Raji (cell line): Measurements from ENCODE around the gene MRPL17.
A peak's percentile ranks its signal among the peaks of the same experiment; 100 is the strongest.

Experiments
- POLR2A ChIP-seq: IDR thresholded peaks from 2 replicates; pipeline ENCODE4 v1.6.1; 2011; ENCODE audit warnings: low read depth, low read length, control low read depth; ENCODE audit not compliant: insufficient read depth

MRPL17 gene

GRCh38 chr11:6660712-6661111 lies 22.4 kb downstream of the MRPL17 start:
- TF ChIP-seq POLR2A = no peak

- TF ChIP-seq POLR2A = no peak
Measured at GRCh38 chr11:6658647-6659046, 24.5 kb downstream of the MRPL17 start.

GRCh38 chr11:6657346-6657745 lies 25.8 kb downstream of the MRPL17 start:
- no peak for TF ChIP-seq POLR2A

GRCh38 chr11:6656936-6657335 lies 26.2 kb downstream of the MRPL17 start:
- no peak for TF ChIP-seq POLR2A

GRCh38 chr11:6656584-6656915 lies 26.6 kb downstream of the MRPL17 start:
- TF ChIP-seq POLR2A = no peak

- TF ChIP-seq POLR2A = no peak
Measured at GRCh38 chr11:6655790-6656583, 27.2 kb downstream of the MRPL17 start, which contains the start of gene DCHS1. Gene DCHS1 (minus strand): TSS chr11:6655809. CDS start chr11:6641613, 14,196 bp downstream.

- TF ChIP-seq POLR2A = no peak
Measured at GRCh38 chr11:6655020-6655789, 27.9 kb downstream of the MRPL17 start.

GRCh38 chr11:6654281-6655019 lies 28.7 kb downstream of the MRPL17 start:
- TF ChIP-seq POLR2A = no peak

GRCh38 chr11:6653656-6654055 lies 29.5 kb downstream of the MRPL17 start:
- TF ChIP-seq POLR2A = no peak

- no peak for TF ChIP-seq POLR2A
Measured at GRCh38 chr11:6653097-6653496, 30.0 kb downstream of the MRPL17 start.

- TF ChIP-seq POLR2A = no peak
Measured at GRCh38 chr11:6652182-6652581, 31.0 kb downstream of the MRPL17 start.

- no peak for TF ChIP-seq POLR2A
Measured at GRCh38 chr11:6650980-6651379, 32.2 kb downstream of the MRPL17 start.

GRCh38 chr11:6650104-6650503 lies 33.0 kb downstream of the MRPL17 start:
- no peak for TF ChIP-seq POLR2A

- TF ChIP-seq POLR2A = no peak
Measured at GRCh38 chr11:6648501-6648900, 34.6 kb downstream of the MRPL17 start.

GRCh38 chr11:6647836-6648235 lies 35.3 kb downstream of the MRPL17 start:
- no peak for TF ChIP-seq POLR2A

- TF ChIP-seq POLR2A = 0 out of 2 replicates have a peak, but pooled peaks have one; percentile 31
Measured at GRCh38 chr11:6646918-6647679, 36.0 kb downstream of the MRPL17 start.

- TF ChIP-seq POLR2A = no peak
Measured at GRCh38 chr11:6646576-6646917, 36.6 kb downstream of the MRPL17 start.
